ENCODE data around the gene PIP. TPM values are rescaled to one million over a fixed set of nuclear protein-coding genes. Genes with fewer than 3 reads are reported as not detected.

The PIP gene
- total RNA-seq, 6 experiments from 2014 or later: not detected

GRCh38 chr7:143126146-143126545 is 5.7 kb upstream of the PIP start:
- Histone ChIP-seq H3K9me3 (no peaks in the 10 kb centered on the region), H3K4me1 (no peaks in the 10 kb centered on the region), H3K36me3 (no peaks in the 10 kb centered on the region), H3K27me3 (no peaks in the 10 kb centered on the region), H3K27ac (no peak overlapping the region), H3K4me3 (no peak overlapping the region)
- ATAC-seq: peak in 2 of 4 donors; percentile 45 to 55
- intact Hi-C loops (cut with DNase I): no loop called here
- TF ChIP-seq CTCF (IDR thresholded peaks at IDR 0.05) (no peak), POLR2A (IDR thresholded peaks at IDR 0.05) (no peak)
- no peak for DNase-seq
- 29% methylated on average over 1 of the region's 1 CpG for WGBS (ENCODE audit: insufficient coverage, low coverage, low lambda C conversion rate, missing lambda C conversion rate)

GRCh38 chr7:143129051-143129450 is 2.8 kb upstream of the PIP start:
- Histone ChIP-seq H3K27ac (no peak overlapping the region), H3K9me3 (no peaks in the 10 kb centered on the region), H3K4me1 (no peaks in the 10 kb centered on the region), H3K4me3 (no peak overlapping the region), H3K36me3 (no peaks in the 10 kb centered on the region), H3K27me3 (no peaks in the 10 kb centered on the region)
- 71% methylated on average over 3 of the region's 3 CpGs for WGBS (ENCODE audit: insufficient coverage, low coverage, low lambda C conversion rate, missing lambda C conversion rate)
- ATAC-seq (no peak), DNase-seq (no peak)
- intact Hi-C loops (cut with DNase I): no loop called here
- TF ChIP-seq CTCF (IDR thresholded peaks at IDR 0.05) (no peak), POLR2A (IDR thresholded peaks at IDR 0.05) (no peak)

GRCh38 chr7:143129477-143129876 is 2.4 kb upstream of the PIP start:
- Histone ChIP-seq H3K27ac (no peak overlapping the region), H3K4me3 (no peak overlapping the region), H3K36me3 (no peaks in the 10 kb centered on the region), H3K4me1 (no peaks in the 10 kb centered on the region), H3K9me3 (no peaks in the 10 kb centered on the region), H3K27me3 (no peaks in the 10 kb centered on the region)
- intact Hi-C loops (cut with DNase I): no loop called here
- ATAC-seq: no peak
- DNase-seq: no peak
- no peak for TF ChIP-seq POLR2A (IDR thresholded peaks at IDR 0.05)

- TF ChIP-seq CTCF (IDR thresholded peaks at IDR 0.05) (no peak), POLR2A (IDR thresholded peaks at IDR 0.05) (no peak)
- Histone ChIP-seq H3K27me3 (no peaks in the 10 kb centered on the region), H3K36me3 (no peaks in the 10 kb centered on the region), H3K27ac (no peak overlapping the region), H3K4me3 (no peak overlapping the region), H3K9me3 (no peaks in the 10 kb centered on the region), H3K4me1 (no peaks in the 10 kb centered on the region)
- intact Hi-C loops (cut with DNase I): no loop called here
- ATAC-seq (no peak), DNase-seq (no peak)
Measured at GRCh38 chr7:143130541-143130940, 1.3 kb upstream of the PIP start.

GRCh38 chr7:143147070-143147469 is 15.2 kb downstream of the PIP start:
- no peak overlapping the region for H3K4me3 ChIP-seq
- H3K36me3 ChIP-seq: no peaks in the 10 kb centered on the region
- DNase-seq: no peak
- intact Hi-C loops (cut with DNase I): no loop called here
- H3K27ac ChIP-seq: no peak overlapping the region
- ATAC-seq: no peak
- TF ChIP-seq POLR2A (IDR thresholded peaks at IDR 0.05) (no peak), CTCF (IDR thresholded peaks at IDR 0.05) (no peak)
- H3K27me3 ChIP-seq: no peaks in the 10 kb centered on the region
- no peaks in the 10 kb centered on the region for H3K4me1 ChIP-seq
- H3K9me3 ChIP-seq: no peaks in the 10 kb centered on the region
